Activated naive CD4-positive, alpha-beta T cell treated with anti-CD3 and anti-CD28 coated beads, Interleukin-2, amount 50 U/mL, for 24 hours (primary cell): Measurements from ENCODE around the gene CMPK2.
A peak's percentile ranks its signal among the peaks of the same experiment; 100 is the strongest.

Experiments
- H3K27ac Mint-ChIP-seq: one replicate; pipeline ENCODE4 v1.8.0; 2021; ENCODE audit warnings: mild to moderate bottlenecking, mixed read lengths
- H3K27me3 Mint-ChIP-seq: one replicate; pipeline ENCODE4 v1.8.0; 2021; ENCODE audit warnings: mixed read lengths
- H3K36me3 Mint-ChIP-seq: one replicate; pipeline ENCODE4 v1.8.0; 2021; ENCODE audit warnings: mixed read lengths
- H3K4me1 Mint-ChIP-seq: one replicate; pipeline ENCODE4 v1.8.0; 2021; ENCODE audit warnings: mixed read lengths
- H3K4me3 Mint-ChIP-seq: one replicate; pipeline ENCODE4 v1.8.0; 2021; ENCODE audit warnings: mild to moderate bottlenecking, mixed read lengths
- H3K9me3 Mint-ChIP-seq: one replicate; pipeline ENCODE4 v1.8.0; 2021; ENCODE audit warnings: mixed read lengths

The CMPK2 gene

DNA sequence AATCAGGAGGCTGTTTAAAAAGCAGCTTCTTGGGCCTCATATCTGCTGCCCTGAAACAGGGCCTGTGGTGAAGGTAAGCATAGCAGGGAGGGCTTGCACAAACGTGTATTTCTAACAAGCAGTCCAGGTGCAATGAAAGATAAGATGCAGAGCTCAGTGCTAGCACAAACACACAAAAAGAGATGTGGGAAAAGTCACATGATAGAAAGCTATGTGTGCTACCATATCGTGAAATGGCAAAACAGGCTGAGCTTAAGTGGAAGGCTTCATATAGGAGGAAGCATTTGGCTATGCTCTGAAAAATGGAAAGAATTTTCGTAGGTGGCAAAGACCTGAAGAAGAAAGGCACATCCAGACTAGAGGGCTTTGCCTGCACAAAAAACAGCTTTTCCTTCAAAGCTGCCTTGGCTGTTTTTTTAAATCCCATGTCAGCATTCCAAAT, 22.1 kb upstream of the CMPK2 start:
- Mint-ChIP-seq H3K4me1 (peaks cover 15% of the 10 kb centered on the region), H3K4me3 (no peak overlapping the region), H3K27me3 (no peaks in the 10 kb centered on the region), H3K9me3 (no peaks in the 10 kb centered on the region), H3K36me3 (peaks cover 11% of the 10 kb centered on the region), H3K27ac (no peak overlapping the region)

DNA sequence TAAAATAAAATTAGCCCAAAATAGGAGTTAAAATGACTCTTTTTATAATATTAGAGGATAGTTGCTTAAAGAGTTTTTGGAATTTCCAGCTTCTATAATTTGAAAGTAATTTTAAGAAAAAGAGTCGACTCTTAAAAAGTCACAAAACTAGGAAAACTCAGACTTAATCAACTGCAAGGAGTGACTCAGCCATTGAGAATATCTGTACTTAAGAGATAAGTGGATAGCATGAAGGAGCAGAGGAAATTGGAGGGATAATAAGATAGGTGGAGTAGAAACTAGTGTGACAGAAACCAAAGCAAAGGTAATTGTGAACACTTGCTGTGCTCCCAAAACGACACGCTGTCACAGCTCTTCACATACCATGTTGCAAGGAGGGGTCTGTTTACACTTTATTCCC, 20.3 kb upstream of the CMPK2 start:
- H3K27ac Mint-ChIP-seq, result no peak overlapping the region
- H3K27me3 Mint-ChIP-seq, result no peaks in the 10 kb centered on the region
- H3K36me3 Mint-ChIP-seq, result peaks cover 14% of the 10 kb centered on the region
- H3K4me1 Mint-ChIP-seq, result peaks cover 33% of the 10 kb centered on the region
- H3K9me3 Mint-ChIP-seq, result no peaks in the 10 kb centered on the region
- H3K4me3 Mint-ChIP-seq, result no peak overlapping the region

DNA sequence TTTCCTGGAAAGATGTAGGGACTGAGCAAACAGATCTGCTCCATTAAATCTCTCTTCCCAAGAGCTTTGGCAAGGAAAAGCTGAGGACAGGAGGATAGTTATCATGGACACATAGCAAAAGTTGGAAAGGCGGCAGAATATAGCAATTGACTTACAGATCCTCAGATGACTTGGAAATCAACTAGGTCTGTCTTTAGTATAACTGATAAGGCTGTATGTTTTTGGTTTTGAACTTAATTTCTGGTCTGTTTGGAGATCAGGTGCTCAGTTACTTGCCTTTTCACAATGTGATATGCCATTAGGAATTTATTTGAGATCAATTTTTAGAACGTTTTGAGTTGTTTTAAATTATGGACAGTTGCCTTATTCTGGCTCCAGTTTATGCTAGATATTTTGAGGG, 19.8 kb upstream of the CMPK2 start:
- Mint-ChIP-seq H3K27me3 (no peaks in the 10 kb centered on the region), H3K36me3 (peaks cover 14% of the 10 kb centered on the region), H3K4me1 (peaks cover 37% of the 10 kb centered on the region), H3K27ac (no peak overlapping the region), H3K9me3 (no peaks in the 10 kb centered on the region), H3K4me3 (no peak overlapping the region)

DNA sequence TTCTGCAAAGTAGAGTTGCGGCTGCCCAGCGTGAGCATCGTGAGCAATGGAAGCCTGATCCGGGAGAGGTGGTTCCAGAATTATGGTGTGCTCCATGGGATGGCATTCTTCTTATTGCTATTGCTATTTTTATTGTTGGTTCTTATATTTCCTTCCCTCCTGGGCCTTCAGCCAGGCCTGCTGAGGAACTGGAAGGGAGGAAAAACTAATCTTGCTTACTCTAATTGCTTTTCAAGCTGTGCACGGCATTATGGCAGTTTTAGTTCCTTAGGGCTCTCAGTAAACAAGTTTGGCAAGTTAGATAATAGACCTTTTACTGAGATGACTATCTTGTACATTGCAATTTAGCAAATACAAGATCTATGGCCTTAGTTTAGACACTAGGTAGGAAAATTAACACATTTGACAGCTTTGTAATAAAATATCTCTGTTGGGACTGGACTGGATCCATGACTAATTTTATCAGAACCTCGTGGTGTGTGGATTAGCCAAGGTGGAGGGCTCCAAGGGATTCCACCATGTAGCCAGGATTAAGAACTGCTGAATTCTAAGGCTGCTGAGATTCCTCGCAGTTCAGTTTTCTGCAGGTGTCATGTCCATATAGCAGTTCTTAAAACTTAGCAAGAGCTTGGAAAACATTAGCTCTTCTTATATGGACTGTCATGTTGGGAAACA, 17.9 kb upstream of the CMPK2 start:
- Mint-ChIP-seq H3K9me3 (no peaks in the 10 kb centered on the region), H3K4me3 (no peak overlapping the region), H3K27me3 (no peaks in the 10 kb centered on the region), H3K4me1 (peaks cover 54% of the 10 kb centered on the region), H3K36me3 (peaks cover 14% of the 10 kb centered on the region), H3K27ac (no peak overlapping the region)

DNA sequence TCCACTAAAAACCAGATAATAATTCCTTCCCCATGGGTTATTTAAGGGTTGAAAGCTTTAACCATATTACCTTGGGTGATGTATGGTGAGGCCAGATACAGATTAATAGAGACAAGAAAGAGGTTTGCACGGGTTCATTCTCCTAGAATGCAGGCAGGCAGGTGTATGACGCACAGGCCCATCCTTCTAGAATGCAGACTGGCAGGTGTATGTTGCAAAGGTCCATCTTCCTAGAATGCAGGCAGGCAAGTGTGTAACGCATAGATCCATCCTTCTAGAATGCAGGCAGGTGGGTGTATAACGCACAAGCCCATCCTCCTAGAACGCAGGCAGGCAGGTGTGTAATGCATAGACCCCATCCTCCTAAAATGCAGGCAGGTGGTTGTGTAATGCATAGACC, 15.8 kb upstream of the CMPK2 start:
- Mint-ChIP-seq H3K27ac (peak overlapping the region; percentile 76), H3K27me3 (no peaks in the 10 kb centered on the region), H3K36me3 (peaks cover 14% of the 10 kb centered on the region), H3K9me3 (no peaks in the 10 kb centered on the region), H3K4me3 (peak overlapping the region; percentile 80), H3K4me1 (peaks cover 73% of the 10 kb centered on the region)

DNA sequence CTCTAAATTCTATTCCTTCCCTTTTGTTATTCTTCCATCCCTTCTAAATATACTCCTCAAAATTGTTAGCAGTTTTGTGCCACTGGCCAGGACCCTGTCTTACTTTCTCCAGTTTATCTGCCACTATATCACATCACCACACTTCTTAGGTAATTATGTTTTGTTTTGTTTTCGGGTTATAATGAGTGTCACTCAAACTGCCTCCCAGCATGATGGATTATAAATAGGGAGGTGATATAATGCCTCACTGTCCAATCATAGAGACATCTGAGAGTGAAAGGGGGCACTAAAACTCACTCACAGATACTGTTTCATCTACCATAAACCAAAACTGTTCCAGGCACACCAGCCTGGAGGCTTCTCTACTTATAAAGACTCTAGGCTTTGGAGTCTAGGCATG, 15.3 kb upstream of the CMPK2 start:
- Mint-ChIP-seq H3K27ac (peak overlapping the region; percentile 76), H3K9me3 (no peaks in the 10 kb centered on the region), H3K36me3 (peaks cover 14% of the 10 kb centered on the region), H3K4me3 (peak overlapping the region; percentile 80), H3K4me1 (peaks cover 77% of the 10 kb centered on the region), H3K27me3 (no peaks in the 10 kb centered on the region)

DNA sequence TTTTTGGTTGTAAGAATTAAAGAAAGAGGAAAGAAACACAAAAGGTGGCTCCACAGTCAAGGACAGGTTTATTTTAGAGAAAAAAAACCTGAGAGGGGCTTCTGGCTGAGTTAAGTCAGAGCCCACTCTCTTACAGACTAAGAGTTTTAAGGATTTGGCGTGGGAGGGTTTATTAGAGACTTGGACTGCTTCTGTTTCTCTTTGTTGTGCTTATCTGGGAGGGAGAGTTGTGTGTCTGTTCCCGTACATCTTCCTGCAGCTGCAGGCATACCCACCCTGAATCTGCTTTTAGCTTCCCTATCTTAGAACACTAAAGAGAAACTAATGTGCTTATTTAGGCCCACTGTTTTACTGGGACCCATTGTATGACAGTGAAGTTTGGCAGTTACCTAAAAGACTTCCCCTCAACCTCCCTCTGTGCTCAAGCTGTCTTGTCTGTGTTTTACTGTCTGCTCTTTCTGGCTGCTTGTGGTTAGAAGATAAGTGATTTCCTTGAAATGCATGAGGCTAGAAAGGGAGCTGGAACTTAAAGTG, 14.6 kb upstream of the CMPK2 start:
- H3K4me1 Mint-ChIP-seq, result peaks cover 84% of the 10 kb centered on the region
- H3K4me3 Mint-ChIP-seq, result peak overlapping the region; percentile 82
- H3K27ac Mint-ChIP-seq, result peak overlapping the region; percentile 96
- no peaks in the 10 kb centered on the region for H3K27me3 Mint-ChIP-seq
- H3K9me3 Mint-ChIP-seq, result no peaks in the 10 kb centered on the region
- peaks cover 14% of the 10 kb centered on the region for H3K36me3 Mint-ChIP-seq

DNA sequence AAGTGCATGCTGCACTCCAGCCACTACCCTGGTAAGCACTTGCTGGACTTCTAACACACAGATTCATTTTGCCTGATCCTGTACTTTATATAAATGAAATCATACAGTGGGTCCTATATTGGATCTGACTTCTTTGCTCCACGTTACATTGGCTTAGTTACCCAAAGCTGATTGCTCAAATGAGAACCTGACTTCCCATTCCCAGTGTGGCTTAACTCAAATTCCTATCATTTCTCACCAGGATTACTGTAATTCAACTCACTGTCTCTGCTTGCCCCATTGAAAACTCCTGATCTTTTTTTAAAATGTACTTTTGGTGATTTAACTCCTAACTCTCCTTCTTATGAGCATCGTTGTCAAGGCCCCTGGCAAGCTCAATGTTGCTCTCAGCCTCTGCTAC, 13.3 kb upstream of the CMPK2 start:
- H3K36me3 Mint-ChIP-seq, result peaks cover 8% of the 10 kb centered on the region
- H3K9me3 Mint-ChIP-seq, result peaks cover 3% of the 10 kb centered on the region

DNA sequence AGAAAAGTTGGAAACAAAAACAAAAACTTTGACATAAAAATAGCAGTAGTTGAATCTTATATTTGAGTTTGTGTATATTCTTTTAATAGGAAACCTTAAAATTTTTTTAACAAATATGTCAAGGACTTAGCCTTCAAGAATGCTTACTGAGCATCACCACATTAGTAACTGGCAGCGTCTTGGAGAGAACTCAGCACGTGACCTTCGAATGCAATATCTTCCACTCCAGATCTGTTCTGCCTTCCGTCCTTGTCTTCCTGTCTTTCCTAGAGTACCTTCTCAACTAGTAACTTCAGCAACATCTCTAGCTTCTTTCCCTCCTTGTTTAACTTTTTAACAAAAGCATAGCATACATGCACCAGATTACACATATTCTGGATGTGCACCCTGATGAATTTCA, 12.8 kb upstream of the CMPK2 start:
- Mint-ChIP-seq H3K36me3 (peaks cover 6% of the 10 kb centered on the region), H3K4me1 (peaks cover 89% of the 10 kb centered on the region), H3K9me3 (peaks cover 6% of the 10 kb centered on the region), H3K27me3 (no peaks in the 10 kb centered on the region), H3K4me3 (peak overlapping the region; percentile 84), H3K27ac (peak overlapping the region; percentile 88)

More for the DNA sequence above, 13.3 kb upstream of the CMPK2 start:
- no peaks in the 10 kb centered on the region for H3K27me3 Mint-ChIP-seq
- H3K4me1 Mint-ChIP-seq, result peaks cover 89% of the 10 kb centered on the region
- peak overlapping the region; percentile 84 for H3K4me3 Mint-ChIP-seq
- H3K27ac Mint-ChIP-seq, result peak overlapping the region; percentile 88

DNA sequence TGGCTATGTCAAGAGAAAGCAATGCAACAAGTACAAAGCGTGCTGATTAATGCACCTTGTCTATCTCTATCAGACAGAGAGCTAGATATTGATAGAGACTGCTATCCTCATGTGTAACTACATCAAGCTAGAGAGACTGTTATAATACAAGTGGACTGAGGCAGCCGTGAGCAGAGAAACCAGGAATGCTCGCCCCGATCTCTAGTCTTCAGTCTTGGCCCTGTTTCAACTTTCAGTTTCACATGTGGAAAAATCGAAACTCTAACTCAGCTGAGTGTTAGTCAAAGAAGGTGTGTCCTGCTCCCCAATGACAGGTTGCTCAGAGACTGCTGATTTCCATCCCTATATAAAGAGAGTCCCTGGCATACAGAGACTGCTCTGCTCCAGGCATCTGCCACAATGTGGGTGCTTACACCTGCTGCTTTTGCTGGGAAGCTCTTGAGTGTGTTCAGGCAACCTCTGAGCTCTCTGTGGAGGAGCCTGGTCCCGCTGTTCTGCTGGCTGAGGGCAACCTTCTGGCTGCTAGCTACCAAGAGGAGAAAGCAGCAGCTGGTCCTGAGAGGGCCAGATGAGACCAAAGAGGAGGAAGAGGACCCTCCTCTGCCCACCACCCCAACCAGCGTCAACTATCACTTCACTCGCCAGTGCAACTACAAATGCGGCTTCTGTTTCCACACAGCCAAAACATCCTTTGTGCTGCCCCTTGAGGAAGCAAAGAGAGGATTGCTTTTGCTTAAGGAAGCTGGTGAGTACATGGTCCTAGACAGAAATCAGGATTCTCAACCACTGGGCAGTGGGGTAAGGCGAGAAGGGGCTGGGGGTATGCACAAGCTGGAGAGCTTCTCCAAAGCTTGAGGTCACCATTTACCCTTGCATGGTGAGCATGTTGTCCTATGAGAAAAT, 11.9 kb upstream of the CMPK2 start, which contains the start of gene RSAD2:
Gene RSAD2 (plus strand): TSS at position 376 of the 903 bp plus-strand sequence. CDS start 24 bp downstream, at position 400.
- H3K4me1 Mint-ChIP-seq, result peaks cover 92% of the 10 kb centered on the region
- H3K36me3 Mint-ChIP-seq, result peaks cover 6% of the 10 kb centered on the region
- no peaks in the 10 kb centered on the region for H3K27me3 Mint-ChIP-seq
- peaks cover 6% of the 10 kb centered on the region for H3K9me3 Mint-ChIP-seq
- H3K27ac Mint-ChIP-seq, result peak within 1 kb of the TSS; percentile 90
- peak within 1 kb of the TSS; percentile 88 for H3K4me3 Mint-ChIP-seq

DNA sequence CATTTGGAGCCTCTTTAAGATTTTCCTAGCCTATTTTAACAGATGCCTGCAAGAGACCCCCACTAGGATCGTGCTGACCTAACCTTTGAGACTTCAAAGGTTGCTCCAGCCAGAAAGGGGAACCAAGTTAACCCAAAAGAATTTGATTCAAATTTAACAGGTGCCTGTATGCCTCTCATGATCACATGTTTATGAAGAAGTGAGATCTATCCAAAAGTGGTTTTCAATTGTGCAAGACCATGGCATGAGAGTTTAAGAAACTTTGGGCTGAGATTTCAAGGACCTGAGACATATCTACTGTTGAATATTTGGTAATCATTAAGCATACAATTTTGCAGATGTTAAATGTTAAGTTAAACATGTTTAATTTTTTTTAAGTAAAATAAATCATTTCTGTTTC, 10.6 kb upstream of the CMPK2 start:
- no peak overlapping the region for H3K27ac Mint-ChIP-seq
- H3K27me3 Mint-ChIP-seq, result no peaks in the 10 kb centered on the region
- peaks cover 3% of the 10 kb centered on the region for H3K36me3 Mint-ChIP-seq
- no peak overlapping the region for H3K4me3 Mint-ChIP-seq
- H3K4me1 Mint-ChIP-seq, result peaks cover 92% of the 10 kb centered on the region
- H3K9me3 Mint-ChIP-seq, result peaks cover 6% of the 10 kb centered on the region

DNA sequence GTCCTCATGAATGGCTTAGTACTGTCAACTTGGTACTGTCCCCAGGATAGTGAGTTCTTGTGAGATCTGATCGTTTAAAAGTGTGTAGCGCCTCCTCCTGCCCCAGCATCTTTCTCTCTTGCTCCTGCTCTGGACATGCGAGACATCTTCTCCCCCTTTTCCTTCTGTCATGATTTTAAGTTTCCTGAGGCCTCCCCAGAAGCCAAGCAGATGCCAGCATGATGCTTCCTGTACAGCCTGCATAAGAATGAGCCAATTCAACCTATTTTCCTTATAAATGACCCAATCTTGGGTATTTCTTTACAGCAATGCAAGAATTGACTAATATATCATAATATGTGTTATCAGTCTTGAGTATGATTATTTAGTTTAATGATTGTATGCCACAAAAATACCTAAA, 8.3 kb upstream of the CMPK2 start:
- H3K27me3 Mint-ChIP-seq, result no peaks in the 10 kb centered on the region
- H3K4me1 Mint-ChIP-seq, result peaks cover 75% of the 10 kb centered on the region
- H3K9me3 Mint-ChIP-seq, result peaks cover 6% of the 10 kb centered on the region
- H3K36me3 Mint-ChIP-seq, result peaks cover 3% of the 10 kb centered on the region
- peak overlapping the region; percentile 90 for H3K27ac Mint-ChIP-seq
- no peak overlapping the region for H3K4me3 Mint-ChIP-seq

DNA sequence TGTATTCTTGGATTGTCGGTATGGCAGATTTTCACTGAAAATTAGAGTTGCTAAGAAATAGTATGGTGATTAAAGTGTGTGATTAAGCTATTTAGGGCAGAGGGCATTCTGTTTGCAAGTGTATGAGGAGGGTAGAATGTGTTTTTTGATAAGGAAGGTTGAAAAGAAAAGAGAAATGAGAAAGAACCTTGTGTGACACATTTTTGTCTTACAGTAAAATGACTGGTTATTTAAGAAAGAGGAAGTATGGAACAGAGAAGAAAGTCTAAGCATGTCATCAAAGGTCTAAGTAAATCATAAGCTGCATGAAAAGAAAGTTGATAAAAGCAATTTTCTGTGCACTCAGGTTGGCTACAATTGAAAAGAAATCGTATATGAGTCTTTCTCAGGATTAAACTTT, 6.7 kb upstream of the CMPK2 start:
- Mint-ChIP-seq H3K9me3 (peaks cover 6% of the 10 kb centered on the region), H3K27ac (peak overlapping the region; percentile 89), H3K36me3 (peaks cover 3% of the 10 kb centered on the region), H3K27me3 (no peaks in the 10 kb centered on the region), H3K4me1 (peaks cover 65% of the 10 kb centered on the region), H3K4me3 (peak overlapping the region; percentile 55)

DNA sequence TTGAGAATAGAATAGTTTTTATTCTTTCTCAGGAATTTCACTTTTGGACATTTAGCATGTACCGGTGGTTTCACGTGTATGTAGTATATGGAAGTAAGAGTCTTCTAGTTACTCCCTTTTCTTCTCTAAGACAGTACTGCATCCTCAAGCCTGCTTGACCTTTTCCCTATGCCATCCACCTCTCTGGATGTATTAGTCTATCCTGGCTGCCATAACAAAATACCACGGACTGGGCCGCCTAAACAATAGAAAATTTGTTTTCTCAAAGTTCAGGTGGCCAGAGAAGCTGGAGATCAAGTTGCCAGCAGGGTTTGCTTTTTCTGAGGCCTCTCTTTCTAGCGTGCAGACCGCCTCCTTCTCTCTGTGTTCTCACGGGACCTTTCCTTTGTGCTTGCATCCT, 1.3 kb upstream of the CMPK2 start:
- Mint-ChIP-seq H3K36me3 (peaks cover 8% of the 10 kb centered on the region), H3K4me3 (peak overlapping the region; percentile 100), H3K27ac (peak overlapping the region; percentile 90), H3K4me1 (peaks cover 50% of the 10 kb centered on the region), H3K27me3 (no peaks in the 10 kb centered on the region), H3K9me3 (no peaks in the 10 kb centered on the region)

DNA sequence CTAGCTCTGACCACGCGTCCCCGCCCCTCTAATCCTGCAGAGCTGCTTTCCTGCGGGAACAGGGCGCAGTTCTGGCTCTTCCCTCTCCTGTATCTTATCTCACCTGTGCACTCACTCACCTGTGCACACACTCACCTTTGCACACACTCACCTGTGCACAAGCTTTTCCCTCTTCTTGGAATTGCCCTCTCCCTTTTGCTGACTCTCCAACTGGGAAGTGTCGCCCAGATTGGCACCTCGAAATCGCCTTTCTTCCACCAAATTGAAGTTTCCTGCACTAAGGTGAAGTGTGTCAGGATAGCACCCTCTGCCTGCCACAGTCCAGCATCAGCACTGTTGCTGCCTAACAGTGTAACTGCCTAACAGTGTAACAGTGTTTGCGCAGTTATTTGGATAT, 566 bp upstream of the CMPK2 start:
- H3K36me3 Mint-ChIP-seq, result peaks cover 15% of the 10 kb centered on the region
- H3K27me3 Mint-ChIP-seq, result no peaks in the 10 kb centered on the region
- H3K9me3 Mint-ChIP-seq, result peaks cover 4% of the 10 kb centered on the region
- H3K4me1 Mint-ChIP-seq, result peaks cover 43% of the 10 kb centered on the region
- H3K4me3 Mint-ChIP-seq, result peak overlapping the region; percentile 100
- H3K27ac Mint-ChIP-seq, result peak overlapping the region; percentile 99

DNA sequence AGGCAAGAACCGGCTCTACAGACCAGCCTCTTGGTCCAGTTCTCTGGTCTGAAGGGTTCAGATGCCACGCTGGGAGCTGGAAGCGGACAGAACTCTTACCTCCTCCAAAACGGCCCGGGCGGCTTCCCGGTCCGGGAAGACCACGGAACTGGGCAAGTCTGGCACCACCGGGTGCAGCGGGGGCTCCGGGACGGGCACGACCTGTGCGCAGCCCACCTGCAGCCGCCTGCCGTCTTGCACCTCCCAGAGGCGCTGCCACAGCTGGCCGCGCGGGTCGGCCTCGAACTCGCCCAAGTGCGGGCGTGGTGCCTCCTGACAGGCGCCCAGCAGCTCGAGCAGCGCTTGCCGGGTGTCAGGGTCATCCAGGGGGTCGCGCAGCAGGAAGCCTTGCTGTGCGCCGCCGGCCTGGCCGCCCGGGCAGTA, 773 bp downstream of the CMPK2 start:
- H3K4me3 Mint-ChIP-seq, result peak overlapping the region; percentile 76
- peaks cover 37% of the 10 kb centered on the region for H3K4me1 Mint-ChIP-seq
- no peaks in the 10 kb centered on the region for H3K27me3 Mint-ChIP-seq
- H3K9me3 Mint-ChIP-seq, result peaks cover 4% of the 10 kb centered on the region
- H3K36me3 Mint-ChIP-seq, result peaks cover 29% of the 10 kb centered on the region
- H3K27ac Mint-ChIP-seq, result peak overlapping the region; percentile 41
